GM18520 (cell line): ENCODE data around the gene TPSAB1.

Experiments used
- ATAC-seq: cut with Tn5 transposase; IDR thresholded peaks from one replicate; pipeline ENCODE4 v1.9.1; 2021; ENCODE audit not compliant: unreplicated experiment

The TPSAB1 gene

DNA sequence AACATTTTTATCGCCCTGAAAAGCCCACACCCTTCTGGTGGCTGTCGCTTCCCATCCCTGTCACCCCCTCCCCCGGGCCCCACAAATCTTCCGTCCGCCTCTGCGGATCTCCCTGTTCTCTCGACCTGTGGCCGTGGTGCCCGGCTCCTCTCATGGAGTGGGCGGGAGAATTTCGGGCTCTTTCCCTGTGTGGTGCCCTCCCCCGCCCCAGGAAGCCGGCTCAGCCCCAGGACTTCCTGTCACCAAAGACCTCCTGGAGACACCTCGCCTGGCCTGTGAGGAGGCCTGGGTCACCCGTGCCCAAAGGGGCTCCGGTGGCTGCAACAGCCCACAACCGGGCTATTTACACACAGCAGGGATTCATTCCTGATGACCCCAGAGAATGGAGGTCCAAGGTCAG, 42.8 kb downstream of the TPSAB1 start:
- ATAC-seq = no peak

DNA sequence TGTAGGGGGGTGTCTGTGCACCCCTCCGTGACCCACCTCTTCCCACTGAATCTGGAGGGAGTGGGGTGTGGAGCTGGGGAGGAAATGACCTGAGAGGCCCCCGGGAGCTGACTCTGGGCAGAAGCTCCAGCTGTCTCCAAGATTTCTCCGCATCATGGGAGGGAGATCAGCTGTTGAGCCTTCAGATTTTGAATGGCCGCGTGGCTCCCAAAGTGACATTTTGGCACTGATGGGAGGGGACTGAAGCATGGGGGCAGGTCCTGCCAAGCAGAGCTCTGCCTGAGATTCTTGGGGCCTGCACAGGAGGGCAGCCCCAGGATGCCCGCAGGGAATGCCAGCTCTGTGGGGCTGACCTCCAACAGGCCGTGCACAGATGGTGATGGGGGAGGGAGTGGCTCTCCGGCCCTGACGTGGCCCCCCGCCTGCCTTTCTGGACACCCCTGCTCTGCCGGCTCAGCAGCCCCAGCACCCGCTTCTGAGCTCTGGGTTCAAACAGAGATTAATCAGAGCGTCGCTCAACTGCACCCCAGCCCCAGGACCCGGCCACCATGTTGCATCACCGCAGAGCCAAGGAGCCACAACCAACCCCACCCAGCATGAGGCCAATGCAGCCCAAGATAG, 43.6 kb downstream of the TPSAB1 start:
- no peak for ATAC-seq

DNA sequence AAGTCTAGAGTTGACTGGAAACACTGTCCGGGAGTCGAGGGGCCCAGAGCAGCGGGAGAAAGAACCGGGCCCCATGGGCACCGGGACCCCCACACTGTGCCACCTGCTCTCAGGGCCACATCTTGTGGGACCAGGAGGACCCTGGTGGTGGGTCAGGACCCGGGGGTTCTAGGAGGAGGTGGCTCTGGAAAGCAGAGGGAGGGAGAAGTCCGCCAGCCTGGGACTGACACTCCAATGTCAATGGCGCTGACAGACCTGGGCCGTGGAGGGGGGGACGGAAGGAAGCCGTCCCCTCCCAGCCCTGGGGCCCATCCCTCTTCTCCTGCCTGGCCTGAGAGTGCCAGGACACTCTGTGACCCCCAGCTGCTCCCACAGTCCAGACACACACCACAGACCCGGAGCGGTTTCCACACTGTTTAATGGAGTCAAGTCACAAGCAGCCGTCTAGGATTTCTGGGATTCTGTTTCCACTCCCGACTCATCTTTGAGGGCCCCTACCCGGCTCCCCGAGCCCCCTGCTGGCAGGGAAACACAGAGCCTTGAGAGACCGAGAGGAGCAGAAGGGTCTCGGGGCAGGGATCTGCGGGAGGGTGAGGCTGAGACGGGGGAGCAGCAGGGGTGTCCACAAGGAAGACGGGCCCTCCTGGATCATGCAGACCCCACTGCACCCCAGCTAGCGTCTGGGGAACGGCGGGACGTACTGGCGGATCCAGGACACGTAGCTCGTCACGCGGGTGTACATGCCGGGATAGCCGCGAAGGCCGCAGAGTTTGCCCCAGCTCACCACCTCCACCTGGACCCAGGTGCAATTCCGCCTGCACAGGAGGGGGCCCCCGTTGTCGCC, 45.4 kb downstream of the TPSAB1 start:
- no peak for ATAC-seq

DNA sequence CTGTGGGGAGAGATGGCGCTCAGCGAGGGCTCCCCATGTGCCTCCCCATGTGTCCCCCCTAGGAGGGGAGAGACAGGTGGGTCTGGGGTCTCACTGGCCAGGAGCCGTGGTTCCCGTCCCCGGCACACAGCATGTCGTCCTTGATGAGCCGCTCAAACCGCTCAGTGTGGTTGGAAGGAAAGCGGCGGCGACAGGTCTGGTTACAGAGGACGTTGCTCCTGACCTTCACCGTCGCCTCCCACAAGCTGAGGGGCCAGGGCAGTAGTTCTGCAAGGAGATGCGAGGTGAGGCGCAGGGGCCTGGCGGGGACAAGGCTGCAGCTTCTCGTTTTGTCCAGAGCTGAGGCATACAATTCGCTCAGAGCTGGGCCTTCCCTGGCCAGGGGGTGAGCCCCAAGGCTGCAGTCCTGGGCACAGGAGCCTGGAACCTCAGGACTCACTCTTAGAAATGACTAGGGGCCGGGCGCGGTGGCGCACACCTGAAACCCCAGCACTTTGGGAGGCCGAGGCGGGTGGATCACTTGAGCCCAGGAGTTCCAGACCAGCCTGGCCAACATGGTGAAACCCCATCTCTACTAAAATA, 46.1 kb downstream of the TPSAB1 start:
- no peak for ATAC-seq

DNA sequence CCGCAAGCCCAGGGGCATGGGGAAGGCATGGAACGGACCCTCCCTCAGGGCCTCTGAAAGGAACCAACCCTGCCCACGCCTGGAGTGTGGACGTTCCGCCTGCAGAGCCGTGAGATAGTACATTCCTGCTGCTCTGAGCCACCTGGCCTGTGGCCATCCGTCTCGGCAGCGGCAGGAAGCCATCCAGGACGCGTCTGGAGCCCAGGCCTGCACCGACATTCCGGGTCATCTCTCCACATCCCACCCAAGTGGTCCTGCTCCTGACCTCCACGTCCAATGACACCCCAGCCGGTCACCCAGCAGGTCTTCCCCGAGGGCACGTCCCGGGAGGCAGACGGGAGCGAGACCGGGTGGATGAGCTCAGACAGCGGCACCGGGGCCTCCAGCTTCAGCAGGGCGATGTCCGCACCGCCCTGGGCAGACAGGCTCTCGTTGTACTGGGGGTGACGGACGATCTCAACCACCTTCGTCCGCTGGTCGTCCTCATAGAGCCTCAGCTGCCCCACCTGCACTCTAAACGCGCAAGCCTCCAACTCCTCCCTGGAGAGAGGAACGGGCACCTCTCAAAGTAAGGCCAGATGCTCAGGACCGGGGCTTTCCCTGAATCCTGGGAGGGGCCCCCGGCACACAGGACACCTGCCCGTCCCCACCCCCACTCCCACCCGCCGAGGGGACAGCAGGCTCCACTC, 47.6 kb downstream of the TPSAB1 start:
- no peak for ATAC-seq

DNA sequence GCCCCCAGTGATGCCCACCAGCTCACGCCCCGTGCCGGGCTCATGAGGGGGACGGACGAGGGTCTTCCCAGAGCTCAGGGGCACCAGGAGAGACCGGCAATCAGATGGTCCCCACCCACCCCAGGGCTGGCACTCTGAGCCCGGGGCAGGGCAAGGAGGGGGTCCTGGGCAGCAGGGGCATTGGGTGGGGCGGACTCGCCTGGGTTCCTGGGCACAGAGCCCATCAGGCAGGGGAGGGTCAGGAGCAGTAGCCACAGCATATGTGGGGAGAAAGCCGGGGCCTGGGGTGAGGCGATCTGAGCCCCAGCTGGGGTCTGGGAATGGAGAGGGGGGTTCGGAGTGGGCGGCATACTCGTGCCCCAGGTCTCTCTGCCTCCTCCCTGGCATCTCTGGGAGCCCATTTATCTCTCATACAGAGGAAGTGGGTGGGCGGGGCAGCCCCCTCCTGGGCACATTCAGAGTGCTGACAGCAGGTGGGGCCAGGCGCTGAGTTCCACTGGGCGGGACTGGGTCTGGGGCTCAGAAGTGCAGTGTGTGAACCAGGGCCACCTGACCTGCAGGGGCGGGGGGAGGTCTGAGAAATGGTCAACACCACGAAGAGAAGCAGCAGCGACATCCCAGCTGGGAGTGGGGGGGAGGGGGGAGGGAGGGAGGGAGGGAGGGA, 48.4 kb downstream of the TPSAB1 start:
- no peak for ATAC-seq

DNA sequence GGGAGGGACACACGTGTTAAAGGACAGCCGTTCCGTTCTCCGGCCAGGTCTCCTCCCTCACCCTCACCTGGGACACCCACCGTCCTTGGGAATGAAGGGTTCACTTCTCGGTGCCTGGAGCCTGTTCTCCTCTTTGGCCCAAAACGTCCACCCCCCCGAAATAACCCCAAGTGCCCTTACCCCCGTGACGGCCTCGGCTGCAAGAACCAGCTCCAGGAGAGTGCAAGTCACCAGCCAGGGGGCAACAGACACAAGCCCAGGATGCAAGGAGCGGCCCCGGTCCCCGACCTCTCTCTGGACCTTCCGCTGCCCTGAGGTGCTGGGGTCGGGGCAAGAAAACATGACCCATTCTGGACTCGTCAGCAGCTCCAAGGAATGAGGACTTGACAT, 49.0 kb downstream of the TPSAB1 start:
- ATAC-seq = no peak

DNA sequence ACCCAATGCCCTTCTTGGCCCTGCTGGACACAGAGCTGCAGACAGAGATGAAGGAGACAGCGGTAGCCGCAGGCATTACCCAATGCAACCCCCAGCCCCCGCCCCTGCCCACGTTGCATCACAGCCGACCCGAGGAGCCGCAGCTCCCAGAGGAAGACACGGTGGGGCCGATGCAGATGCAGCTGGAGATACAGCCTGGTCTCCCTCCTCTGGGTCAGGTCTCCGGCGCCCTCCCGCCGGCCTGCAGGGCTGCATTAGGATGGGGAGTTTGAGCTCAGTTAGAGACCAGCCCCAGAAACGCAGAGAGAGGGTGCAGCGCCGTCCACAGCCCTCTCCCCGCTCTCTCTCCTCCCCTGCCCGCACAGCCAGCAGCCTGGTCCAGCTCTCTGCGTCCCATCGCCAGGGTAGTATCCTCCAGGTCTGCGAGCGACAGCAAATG, 49.6 kb downstream of the TPSAB1 start:
- ATAC-seq = no peak

DNA sequence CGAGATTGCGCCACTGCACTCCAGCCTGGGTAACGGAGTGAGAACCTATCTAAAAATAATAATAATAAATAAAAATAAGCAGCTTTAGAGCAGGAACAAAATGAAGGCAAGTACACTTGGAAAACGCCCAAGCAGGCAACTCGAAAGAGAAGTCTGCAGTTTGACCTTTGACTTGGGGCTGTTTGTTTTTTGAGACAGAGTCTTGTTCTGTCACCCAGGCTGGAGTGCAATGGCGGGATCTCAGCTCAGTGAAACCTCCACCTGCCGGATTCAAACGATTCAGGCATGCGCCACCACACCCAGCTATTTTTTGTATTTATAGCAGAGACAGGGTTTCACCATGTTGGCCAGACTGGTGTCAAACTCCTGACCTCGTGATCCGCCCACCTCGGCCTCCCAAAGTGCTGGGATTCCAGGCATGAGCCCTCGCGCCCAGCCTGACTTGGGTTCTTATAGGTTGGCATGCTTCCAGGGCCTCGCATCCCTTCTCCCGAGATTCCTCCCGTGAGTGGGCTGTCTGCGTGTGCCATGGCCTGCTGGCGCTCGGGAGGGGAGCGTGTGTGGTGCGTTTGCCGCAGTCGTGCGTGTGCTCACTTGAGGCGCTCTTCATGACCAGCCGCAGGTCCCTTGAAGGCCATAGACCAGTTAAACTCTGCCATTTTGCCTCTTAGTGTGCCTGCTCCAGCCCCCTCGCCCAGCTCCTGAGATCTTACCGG, 50.5 kb downstream of the TPSAB1 start:
- no peak for ATAC-seq

DNA sequence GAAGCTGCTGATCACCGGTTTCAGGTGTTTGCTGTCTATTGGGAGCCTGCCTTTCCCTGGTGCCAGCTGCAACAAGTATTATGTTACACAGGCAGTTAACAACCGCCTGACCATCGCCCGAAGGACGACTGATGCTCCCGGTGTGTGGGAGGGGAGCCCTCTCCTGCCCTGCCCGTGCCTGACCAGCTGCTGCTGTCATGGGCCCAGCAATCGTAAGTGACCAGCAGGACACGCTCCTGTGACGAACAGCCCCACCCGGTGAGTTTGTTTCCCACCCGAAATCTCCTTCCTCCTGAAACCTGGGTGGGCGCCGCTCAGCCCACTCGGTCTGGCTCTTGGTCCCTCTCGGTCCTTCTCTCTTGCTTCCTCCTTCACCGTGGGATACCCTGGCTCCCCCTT, 51.1 kb downstream of the TPSAB1 start:
- no peak for ATAC-seq
